Endothelial cell of umbilical vein (primary cell): ENCODE measurements around the gene TSPAN33. TPM values are rescaled to one million over a fixed set of nuclear protein-coding genes. Genes with fewer than 3 reads are reported as not detected.

Experiments used
- BruUV-seq: library from RNA; stranded (reverse); fragments of 400-500 nt; replicated peaks from 2 replicates; lab custom pipeline; 2021; lab: Mats Ljungman, UMichigan
- CTCF ChIA-PET: fragments of 300-600, 350-600 bp; sonication (Branson Sonifier 250); formaldehyde crosslinking; loops from one replicate; lab custom pipeline; 2021; ENCODE audit warnings: antibody characterized with exemption, inconsistent platforms; lab: Charles Lee
- POLR2A ChIA-PET: fragments of 300-600, 350-600 bp; sonication (Branson Sonifier 250); formaldehyde crosslinking; loops from one replicate; lab custom pipeline; 2021; ENCODE audit warnings: antibody characterized with exemption, inconsistent platforms; lab: Charles Lee
- DNase-seq: peaks from one replicate; pipeline ENCODE4 v3.0.0-alpha.2; 2011; ENCODE audit warnings: low read depth, low spot score
- FAIRE-seq: peaks from 2 replicates; lab custom pipeline; 2011; peaks lifted over from hg19 to GRCh38; lab: Jason Lieb, UNC
- H2AFZ ChIP-seq: 2 replicates; pipeline ENCODE4 v1.6.0; 2012; ENCODE audit warnings: low read depth, low read length, control low read depth, inconsistent platforms
- H3K27ac ChIP-seq: 2 replicates; pipeline ENCODE4 v1.5.1; 2011; ENCODE audit warnings: low read depth, mild to moderate bottlenecking, control low read depth, low read length, moderate library complexity; ENCODE audit not compliant: insufficient read depth
- H3K27me3 ChIP-seq, 2 experiments: 2 replicates each; pipeline versions ENCODE4 v1.6.0 to v1.6.1; 2011; ENCODE audit warnings: low read length in 2 of 2, mixed read lengths in 1 of 2; ENCODE audit not compliant: control insufficient read depth in 2 of 2, insufficient read depth in 2 of 2
- H3K36me3 ChIP-seq, 2 experiments: 2 replicates in 1 of 2; 3 replicates in 1 of 2; pipeline ENCODE4 v1.5.1; 2011; ENCODE audit warnings: low read length in 2 of 2, mild to moderate bottlenecking in 1 of 2, moderate library complexity in 1 of 2; ENCODE audit not compliant: control insufficient read depth in 2 of 2, insufficient read depth in 2 of 2; ENCODE audit errors: extremely low read depth in 1 of 2
- H3K4me1 ChIP-seq: 3 replicates; pipeline ENCODE4 v1.5.1; 2011; ENCODE audit warnings: mild to moderate bottlenecking, low read length; ENCODE audit not compliant: control insufficient read depth, insufficient read depth; ENCODE audit errors: extremely low read depth
- H3K4me2 ChIP-seq: 2 replicates; pipeline ENCODE4 v1.6.1; 2011; ENCODE audit warnings: low read length, control low read depth, mixed read lengths; ENCODE audit not compliant: insufficient read depth
- H3K4me3 ChIP-seq, 3 experiments: fragments of 200-600 bp in 1 of 3; sonication (generic), shearing (Covaris generic) in 1 of 3; replicated peaks in 1 of 3; 2 replicates each; pipeline ENCODE4 v1.5.1; 2011 to 2016; ENCODE audit warnings: control low read depth in 3 of 3, low read length in 3 of 3, mild to moderate bottlenecking in 2 of 3, inconsistent platforms in 1 of 3, low read depth in 1 of 3, moderate library complexity in 1 of 3; ENCODE audit not compliant: insufficient read depth in 1 of 3
- H3K79me2 ChIP-seq: 2 replicates; pipeline ENCODE4 v1.6.0; 2012; ENCODE audit warnings: low read length, inconsistent platforms; ENCODE audit not compliant: control insufficient read depth, insufficient read depth
- H3K9ac ChIP-seq: replicated peaks from 2 replicates; pipeline ENCODE3; 2011; ENCODE audit warnings: low read length, control low read depth; ENCODE audit not compliant: insufficient read depth; ENCODE audit errors: extremely low read depth
- H3K9me1 ChIP-seq: replicated peaks from 3 replicates; pipeline ENCODE4 v1.6.0; 2011; ENCODE audit warnings: mild to moderate bottlenecking, low read length; ENCODE audit not compliant: control insufficient read depth, insufficient read depth; ENCODE audit errors: extremely low read depth
- H3K9me3 ChIP-seq: replicated peaks from 2 replicates; pipeline ENCODE4 v1.5.1; 2012; ENCODE audit warnings: low read length, inconsistent platforms; ENCODE audit not compliant: control insufficient read depth, insufficient read depth
- H4K20me1 ChIP-seq: replicated peaks from 2 replicates; pipeline ENCODE3; 2011; ENCODE audit warnings: mild to moderate bottlenecking, low read length; ENCODE audit not compliant: control insufficient read depth, insufficient read depth; ENCODE audit errors: extremely low read depth
- EZH2 ChIP-seq: IDR thresholded peaks from 2 replicates; pipeline ENCODE4 v1.6.1; 2012; ENCODE audit warnings: borderline replicate concordance, low read depth, mild to moderate bottlenecking, moderate library complexity, low read length, inconsistent platforms; ENCODE audit not compliant: severe bottlenecking
- FOS ChIP-seq: IDR thresholded peaks from 2 replicates; pipeline ENCODE4 v1.6.1; 2011; ENCODE audit warnings: mild to moderate bottlenecking, low read length, moderate library complexity, borderline replicate concordance; ENCODE audit not compliant: insufficient read depth
- GATA2 ChIP-seq: IDR thresholded peaks from 2 replicates; pipeline ENCODE4 v1.7.0; 2011; ENCODE audit warnings: low read depth, mild to moderate bottlenecking, moderate library complexity, mixed read lengths, low read length; ENCODE audit not compliant: insufficient read length, insufficient read depth
- JUN ChIP-seq: IDR thresholded peaks from 2 replicates; pipeline ENCODE4 v1.6.1; 2011; ENCODE audit warnings: borderline replicate concordance, low read depth; ENCODE audit not compliant: insufficient read length, insufficient read depth
- MYC ChIP-seq: IDR thresholded peaks from one replicate; pipeline ENCODE4 v1.6.1; 2011; ENCODE audit warnings: mild to moderate bottlenecking, low read depth, low read length
- POLR2A ChIP-seq: IDR thresholded peaks from 2 replicates; pipeline ENCODE4 v1.6.1; 2012; ENCODE audit warnings: low read depth, mild to moderate bottlenecking, control low read depth, low read length
- POLR2AphosphoS5 ChIP-seq: IDR thresholded peaks from 2 replicates; pipeline ENCODE4 v1.6.1; 2012; ENCODE audit warnings: low read depth, mild to moderate bottlenecking, control low read depth, low read length, moderate library complexity; ENCODE audit not compliant: insufficient read depth
- dilution Hi-C: fragments of 300-500 bp; cut with MboI; formaldehyde crosslinking; loops from one replicate; pipeline ENCODE4 v1.15.0; 2019; ENCODE audit warnings: low sequenced_read_pairs; ENCODE audit not compliant: extremely low pct_ligation_motif_present
- intact Hi-C: fragments of 100-400 bp; cut with micrococcal nuclease; formaldehyde crosslinking; loops from one replicate; pipeline ENCODE4 v1.10.0; 2022
- polyA plus RNA-seq, 4 experiments: library from polyadenylated mRNA; depleted of rRNA in 3 of 4; stranded (reverse) in 3 of 4; unstranded in 1 of 4; fragments of >200 nt; gene quantifications; 2 replicates each; pipeline versions ENCODE4 v1.2.1 to v1.2.3, GENCODE V29; 2011 to 2012; ENCODE audit warnings: missing spikeins in 1 of 4
- total RNA-seq: library from RNA; stranded (reverse); gene quantifications from 2 replicates; pipeline ENCODE4 v1.2.3, GENCODE V29; 2021
- TF ChIP-seq, protein P1 (sequence below), 2 donors: IDR thresholded peaks; 1 replicate in 1 of 2; 2 replicates in 1 of 2; pipeline ENCODE4 v1.5.1; 2011; ENCODE audit warnings: low read length in 2 of 2, mild to moderate bottlenecking in 2 of 2, moderate library complexity in 2 of 2, control low read depth in 1 of 2, inconsistent platforms in 1 of 2, low read depth in 1 of 2; ENCODE audit not compliant: insufficient read depth in 1 of 2; ENCODE audit errors: extremely low read depth in 1 of 2
- TF ChIP-seq, protein P2 (sequence below): IDR thresholded peaks from 2 replicates; pipeline ENCODE4 v1.6.1; 2011; ENCODE audit not compliant: insufficient read depth, insufficient read length

The TSPAN33 gene
- total and polyA plus RNA-seq, 2 donors (not counting 3 experiments of a cell fraction or from before 2014, with no cell fraction given): 0.21 TPM; not detected in 1

DNA sequence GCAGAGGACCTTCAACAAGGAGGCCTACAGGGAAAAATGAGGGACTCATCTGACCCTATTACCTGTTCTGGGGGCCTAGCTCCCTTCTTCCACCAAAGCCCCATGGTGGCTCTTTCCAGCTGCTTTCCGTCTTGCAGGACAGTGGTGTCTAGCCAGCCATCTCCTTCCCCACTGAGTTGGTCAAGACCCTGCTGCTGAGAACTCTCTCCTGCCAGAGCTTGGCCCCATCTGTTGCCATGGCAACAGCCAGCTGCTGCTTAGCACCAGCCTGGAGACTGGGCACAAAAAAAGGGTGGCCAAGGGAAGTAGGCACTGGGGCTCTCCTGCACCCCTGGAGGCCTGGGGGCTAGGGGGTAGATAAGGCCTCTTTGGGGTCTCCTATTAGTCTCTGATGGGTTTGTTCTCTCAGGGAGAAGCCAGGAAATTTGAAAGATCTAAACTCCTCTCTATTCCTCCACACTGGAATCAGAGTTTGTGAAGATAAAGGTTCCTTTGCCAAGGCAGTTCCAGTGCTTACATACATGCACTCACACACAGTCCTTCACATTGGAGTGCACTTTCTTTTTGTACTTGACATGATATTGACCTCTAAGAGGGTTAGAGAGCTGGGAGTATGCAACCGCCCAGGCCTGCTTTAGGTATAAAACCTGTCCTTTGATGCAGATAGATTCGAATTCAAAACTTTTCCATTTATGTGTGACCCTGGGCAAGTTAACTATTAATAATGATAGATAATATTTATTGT is 15.8 kb downstream of the TSPAN33 start:
- FAIRE-seq (no peak), DNase-seq (no peak)
- dilution Hi-C loops: no loop called here
- Histone ChIP-seq H3K36me3 (no peaks in the 10 kb centered on the region), H3K27me3 (peaks cover 7 to 12% of the 10 kb centered on the region in 2 experiments), H2AFZ (no peak overlapping the region), H3K9me3 (no peaks in the 10 kb centered on the region), H3K79me2 (no peaks in the 10 kb centered on the region), H3K4me3 (no peak overlapping the region), H3K27ac (no peak overlapping the region), H3K9ac (no peak overlapping the region), H4K20me1 (no peaks in the 10 kb centered on the region), H3K4me1 (no peaks in the 10 kb centered on the region), H3K4me2 (no peak overlapping the region), H3K9me1 (no peaks in the 10 kb centered on the region)
- POLR2A ChIA-PET: no interaction called here
- CTCF ChIA-PET: interaction anchor here (1.0 to 9.5 kb wide), 4 partner anchors 35 to 57 kb away, joined by 3 to 465 read pairs (median 4); no protein-coding TSS in a partner anchor
- no peak for TF ChIP-seq FOS
- TF ChIP-seq GATA2: no peak
- no peak for TF ChIP-seq EZH2
- TF ChIP-seq, protein P1, sequence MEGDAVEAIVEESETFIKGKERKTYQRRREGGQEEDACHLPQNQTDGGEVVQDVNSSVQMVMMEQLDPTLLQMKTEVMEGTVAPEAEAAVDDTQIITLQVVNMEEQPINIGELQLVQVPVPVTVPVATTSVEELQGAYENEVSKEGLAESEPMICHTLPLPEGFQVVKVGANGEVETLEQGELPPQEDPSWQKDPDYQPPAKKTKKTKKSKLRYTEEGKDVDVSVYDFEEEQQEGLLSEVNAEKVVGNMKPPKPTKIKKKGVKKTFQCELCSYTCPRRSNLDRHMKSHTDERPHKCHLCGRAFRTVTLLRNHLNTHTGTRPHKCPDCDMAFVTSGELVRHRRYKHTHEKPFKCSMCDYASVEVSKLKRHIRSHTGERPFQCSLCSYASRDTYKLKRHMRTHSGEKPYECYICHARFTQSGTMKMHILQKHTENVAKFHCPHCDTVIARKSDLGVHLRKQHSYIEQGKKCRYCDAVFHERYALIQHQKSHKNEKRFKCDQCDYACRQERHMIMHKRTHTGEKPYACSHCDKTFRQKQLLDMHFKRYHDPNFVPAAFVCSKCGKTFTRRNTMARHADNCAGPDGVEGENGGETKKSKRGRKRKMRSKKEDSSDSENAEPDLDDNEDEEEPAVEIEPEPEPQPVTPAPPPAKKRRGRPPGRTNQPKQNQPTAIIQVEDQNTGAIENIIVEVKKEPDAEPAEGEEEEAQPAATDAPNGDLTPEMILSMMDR (IDR thresholded peaks at IDR 0.05; ENCODE audit: extremely low read depth in 1 of 2, insufficient read depth in 1 of 2, low read depth in 1 of 2, low read length in 2 of 2): no peak
- TF ChIP-seq, protein P2, sequence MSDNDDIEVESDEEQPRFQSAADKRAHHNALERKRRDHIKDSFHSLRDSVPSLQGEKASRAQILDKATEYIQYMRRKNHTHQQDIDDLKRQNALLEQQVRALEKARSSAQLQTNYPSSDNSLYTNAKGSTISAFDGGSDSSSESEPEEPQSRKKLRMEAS: no peak
- TF ChIP-seq MYC: no peak
- no peak for TF ChIP-seq JUN
- TF ChIP-seq POLR2AphosphoS5: no peak
- no peak for TF ChIP-seq POLR2A
- no TSS peak for BruUV-seq
- intact Hi-C loops: no loop called here
